Muscle of leg (tissue), 11 donors: ENCODE data around the gene GLT6D1. TPM values are rescaled to one million over a fixed set of nuclear protein-coding genes. Genes with fewer than 3 reads are reported as not detected.

ENCODE experiments used
- DNase-seq: peaks from one replicate; pipeline ENCODE4 v3.0.0; 2013
- H3K27ac ChIP-seq: one replicate; pipeline ENCODE4 v1.5.1; 2013; ENCODE audit warnings: mild to moderate bottlenecking, low read length, control low read depth
- H3K27me3 ChIP-seq: one replicate; pipeline ENCODE4 v1.6.1; 2013; ENCODE audit warnings: low read length; ENCODE audit not compliant: control insufficient read depth, insufficient read depth
- H3K36me3 ChIP-seq: one replicate; pipeline ENCODE4 v1.6.1; 2013; ENCODE audit warnings: low read length; ENCODE audit not compliant: control insufficient read depth, insufficient read depth
- H3K4me1 ChIP-seq: one replicate; pipeline ENCODE4 v1.6.1; 2013; ENCODE audit warnings: low read length; ENCODE audit not compliant: control insufficient read depth, insufficient read depth
- H3K4me3 ChIP-seq: one replicate; pipeline ENCODE4 v1.5.1; 2013; ENCODE audit warnings: low read length, control low read depth
- H3K9me3 ChIP-seq: replicated peaks from 2 replicates; pipeline ENCODE4 v1.6.1; 2013; ENCODE audit warnings: low read depth, low read length; ENCODE audit not compliant: control insufficient read depth
- WGBS: methylation state at CpG from one replicate; pipeline ENCODE4 v1.1.5; 2013; ENCODE audit warnings: missing lambda C conversion rate; ENCODE audit not compliant: insufficient coverage; 5-methylcytosine and 5-hydroxymethylcytosine counted together
- polyA plus RNA-seq, 8 donors: library from polyadenylated mRNA; unstranded; fragments of 120-200 nt; gene quantifications; one replicate each; pipeline versions ENCODE4 v1.2.1 to v1.2.3, GENCODE V29; 2013; ENCODE audit warnings: inconsistent platforms in 1 of 8, low replicate concordance in 1 of 8; ENCODE audit not compliant: insufficient read length in 8 of 8, insufficient read depth in 1 of 8
- total RNA-seq: library from RNA; stranded (reverse); fragments of 120-200 nt; gene quantifications from one replicate; pipeline ENCODE4 v1.2.4, GENCODE V29; 2013

Gene GLT6D1
- total and polyA plus RNA-seq, 9 donors: not detected

- peaks cover 3% of the 10 kb centered on the region for H3K27me3 ChIP-seq
- DNase-seq: no peak
- 45% methylated on average over 18 of the region's 29 CpGs for WGBS
- no peaks in the 10 kb centered on the region for H3K9me3 ChIP-seq
- H3K36me3 ChIP-seq: no peaks in the 10 kb centered on the region
- peaks cover 16% of the 10 kb centered on the region for H3K4me1 ChIP-seq
- no peak overlapping the region for H3K27ac ChIP-seq
- H3K4me3 ChIP-seq: no peak overlapping the region
Measured at GRCh38 chr9:135666534-135667462, 27.5 kb upstream of the GLT6D1 start.

- Histone ChIP-seq H3K9me3 (no peaks in the 10 kb centered on the region), H3K36me3 (no peaks in the 10 kb centered on the region), H3K4me1 (peaks cover 20% of the 10 kb centered on the region), H3K27me3 (no peaks in the 10 kb centered on the region), H3K4me3 (no peak overlapping the region), H3K27ac (no peak overlapping the region)
- 89% methylated on average over 7 of the region's 12 CpGs for WGBS
- no peak for DNase-seq
Measured at GRCh38 chr9:135665795-135666189, 26.5 kb upstream of the GLT6D1 start.

- H3K27me3 ChIP-seq: no peaks in the 10 kb centered on the region
- peaks cover 20% of the 10 kb centered on the region for H3K4me1 ChIP-seq
- H3K36me3 ChIP-seq: no peaks in the 10 kb centered on the region
- DNase-seq: no peak
- no peak overlapping the region for H3K4me3 ChIP-seq
- no peaks in the 10 kb centered on the region for H3K9me3 ChIP-seq
- WGBS: 79% methylated on average over 20 of the region's 32 CpGs
- H3K27ac ChIP-seq: no peak overlapping the region
Measured at GRCh38 chr9:135664801-135665794, 25.8 kb upstream of the GLT6D1 start.

- H3K27me3 ChIP-seq: no peaks in the 10 kb centered on the region
- no peak overlapping the region for H3K27ac ChIP-seq
- H3K36me3 ChIP-seq: no peaks in the 10 kb centered on the region
- H3K9me3 ChIP-seq: no peaks in the 10 kb centered on the region
- no peak for DNase-seq
- no peak overlapping the region for H3K4me3 ChIP-seq
- WGBS: 94% methylated on average over 7 of the region's 10 CpGs
- peaks cover 20% of the 10 kb centered on the region for H3K4me1 ChIP-seq
Measured at GRCh38 chr9:135664266-135664665, 24.9 kb upstream of the GLT6D1 start.

GRCh38 chr9:135663857-135664256 lies 24.5 kb upstream of the GLT6D1 start:
- H3K4me1 ChIP-seq: peaks cover 20% of the 10 kb centered on the region
- no peak for DNase-seq
- no peak overlapping the region for H3K4me3 ChIP-seq
- H3K36me3 ChIP-seq: no peaks in the 10 kb centered on the region
- WGBS: 87% methylated on average over 7 of the region's 12 CpGs
- H3K9me3 ChIP-seq: no peaks in the 10 kb centered on the region
- no peaks in the 10 kb centered on the region for H3K27me3 ChIP-seq
- no peak overlapping the region for H3K27ac ChIP-seq

- Histone ChIP-seq H3K27ac (no peak overlapping the region), H3K36me3 (no peaks in the 10 kb centered on the region), H3K27me3 (no peaks in the 10 kb centered on the region), H3K4me3 (no peak overlapping the region), H3K9me3 (no peaks in the 10 kb centered on the region), H3K4me1 (peaks cover 20% of the 10 kb centered on the region)
- 34% methylated on average over 3 of the region's 3 CpGs for WGBS
- DNase-seq: no peak
Measured at GRCh38 chr9:135663451-135663770, 24.1 kb upstream of the GLT6D1 start.

GRCh38 chr9:135662758-135663450 lies 23.6 kb upstream of the GLT6D1 start, which contains the start of gene LCN9:
Gene LCN9 (plus strand): TSS chr9:135663309. CDS start chr9:135663322, 13 bp downstream.
- Histone ChIP-seq H3K4me1 (peaks cover 20% of the 10 kb centered on the region), H3K36me3 (no peaks in the 10 kb centered on the region), H3K9me3 (no peaks in the 10 kb centered on the region), H3K4me3 (no peak within 1 kb of the TSS), H3K27ac (peak within 1 kb of the TSS; percentile 42), H3K27me3 (no peaks in the 10 kb centered on the region)
- WGBS: 32% methylated on average over 20 of the region's 25 CpGs
- peak; percentile 91 for DNase-seq

GRCh38 chr9:135661816-135662560 lies 22.6 kb upstream of the GLT6D1 start:
- H3K4me3 ChIP-seq: no peak overlapping the region
- no peaks in the 10 kb centered on the region for H3K36me3 ChIP-seq
- H3K9me3 ChIP-seq: no peaks in the 10 kb centered on the region
- peak overlapping the region; percentile 42 for H3K27ac ChIP-seq
- DNase-seq: peak; percentile 60
- WGBS: 20% methylated on average over 7 of the region's 19 CpGs
- H3K27me3 ChIP-seq: no peaks in the 10 kb centered on the region
- H3K4me1 ChIP-seq: peaks cover 20% of the 10 kb centered on the region

- Histone ChIP-seq H3K36me3 (no peaks in the 10 kb centered on the region), H3K4me1 (peaks cover 20% of the 10 kb centered on the region), H3K9me3 (no peaks in the 10 kb centered on the region), H3K27me3 (no peaks in the 10 kb centered on the region), H3K4me3 (no peak overlapping the region), H3K27ac (no peak overlapping the region)
- WGBS: 94% methylated on average over 21 of the region's 22 CpGs
- DNase-seq: no peak
Measured at GRCh38 chr9:135660407-135660806, 21.1 kb upstream of the GLT6D1 start.
